Prostate gland (tissue), 2 donors: ENCODE results near the gene CSF2.

ENCODE experiments used
- CTCF ChIP-seq, 4 experiments: fragments of 200-600 bp in 2 of 4; fragments of 450-650 bp in 2 of 4; sonication (generic) in 2 of 4; IDR thresholded peaks; 1 replicate in 3 of 4; 2 replicates in 1 of 4; pipeline ENCODE4 v1.5.1; 2016 to 2019; ENCODE audit warnings: antibody characterized with exemption in 4 of 4, mild to moderate bottlenecking in 2 of 4, moderate library complexity in 2 of 4
- POLR2A ChIP-seq: fragments of 450-650 bp; IDR thresholded peaks from one replicate; pipeline ENCODE4 v1.6.1; 2016; ENCODE audit warnings: antibody characterized with exemption, mild to moderate bottlenecking

GRCh38 chr5:132057498-132058255 is 15.9 kb upstream of the CSF2 start:
- TF ChIP-seq CTCF (IDR thresholded peaks at IDR 0.05) (no peak), POLR2A (no peak)
